HG03571 (cell line): ENCODE measurements around the gene SH2D6.
"Not testable (repeated sequence)": the region's sequence is repeated elsewhere in the genome, so short reads cannot be mapped to it uniquely, and the experiment has no call there.

Experiments used
- ATAC-seq: cut with Tn5 transposase; IDR thresholded peaks from one replicate; pipeline ENCODE4 v1.9.1; 2021; ENCODE audit not compliant: unreplicated experiment

Gene SH2D6

GRCh38 chr2:85468096-85468703, 49.7 kb downstream of the SH2D6 start:
- no peak for ATAC-seq

- ATAC-seq, result no peak
Observed at GRCh38 chr2:85468704-85469349, 50.3 kb downstream of the SH2D6 start.

- no peak for ATAC-seq
Observed at GRCh38 chr2:85470850-85471800, 52.6 kb downstream of the SH2D6 start.

- no peak for ATAC-seq
Observed at GRCh38 chr2:85472261-85472660, 53.7 kb downstream of the SH2D6 start.

GRCh38 chr2:85475799-85476490, 57.4 kb downstream of the SH2D6 start:
- ATAC-seq, result no peak

- no peak for ATAC-seq
Observed at GRCh38 chr2:85476624-85477023, 58.1 kb downstream of the SH2D6 start.

- no peak for ATAC-seq
Observed at GRCh38 chr2:85477884-85478283, 59.4 kb downstream of the SH2D6 start.

- ATAC-seq, result no peak
Observed at GRCh38 chr2:85481818-85482777, 63.6 kb downstream of the SH2D6 start.

- not testable (repeated sequence) for ATAC-seq
Observed at GRCh38 chr2:85484615-85485014, 66.1 kb downstream of the SH2D6 start.

- no peak for ATAC-seq
Observed at GRCh38 chr2:85485815-85486214, 67.3 kb downstream of the SH2D6 start.
